HL-60 (cell line): ENCODE results near the gene KBTBD3.

Source experiments
- CTCF ChIP-seq: IDR thresholded peaks from one replicate; pipeline ENCODE4 v1.5.1; 2011; ENCODE audit warnings: low read length, control low read depth, inconsistent platforms; ENCODE audit not compliant: insufficient read depth
- GABPA ChIP-seq: IDR thresholded peaks from 2 replicates; pipeline ENCODE4 v1.6.1; 2012; ENCODE audit warnings: low read depth
- POLR2AphosphoS5 ChIP-seq: IDR thresholded peaks from 2 replicates; pipeline ENCODE4 v1.6.1; 2012; ENCODE audit warnings: low read depth
- SPI1 ChIP-seq: IDR thresholded peaks from 2 replicates; pipeline ENCODE4 v1.6.1; 2012; ENCODE audit warnings: low read depth, mild to moderate bottlenecking, borderline replicate concordance
- TF ChIP-seq, protein P1 (sequence below): IDR thresholded peaks from 2 replicates; pipeline ENCODE4 v1.6.1; 2012; ENCODE audit warnings: low read depth; ENCODE audit not compliant: insufficient replicate concordance

DNA sequence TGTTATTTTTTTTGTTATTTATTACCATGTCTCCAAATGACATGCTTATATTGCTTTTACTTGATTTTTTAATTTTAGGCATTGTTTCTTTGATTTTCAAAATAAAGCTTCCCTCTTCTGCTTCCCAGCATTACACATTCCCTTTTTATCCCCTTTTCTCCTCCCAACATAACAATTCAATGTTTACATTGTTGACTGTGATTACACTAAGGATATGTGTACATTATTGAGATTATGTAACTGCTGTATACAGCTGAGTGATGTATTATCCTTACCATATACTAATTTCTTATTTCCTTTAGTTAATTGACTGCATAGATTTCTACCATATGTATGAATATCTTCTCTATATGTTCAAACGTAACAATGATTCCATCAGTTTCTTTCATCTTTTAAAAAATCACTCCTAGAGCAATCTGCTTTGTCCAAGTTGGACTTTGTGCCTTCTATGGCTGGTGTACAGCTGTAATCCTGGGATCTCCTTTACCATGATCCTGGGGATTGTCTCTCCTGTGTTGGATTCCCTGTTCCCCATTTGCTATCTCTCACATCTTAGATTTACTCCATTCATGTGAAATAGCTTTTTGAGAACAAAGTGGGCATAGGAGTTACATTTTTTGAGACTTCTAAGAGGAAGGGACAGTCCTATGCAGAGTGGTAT, 21.9 kb upstream of the KBTBD3 start:
- TF ChIP-seq CTCF = no peak
- TF ChIP-seq SPI1 = no peak
- TF ChIP-seq, protein P1, sequence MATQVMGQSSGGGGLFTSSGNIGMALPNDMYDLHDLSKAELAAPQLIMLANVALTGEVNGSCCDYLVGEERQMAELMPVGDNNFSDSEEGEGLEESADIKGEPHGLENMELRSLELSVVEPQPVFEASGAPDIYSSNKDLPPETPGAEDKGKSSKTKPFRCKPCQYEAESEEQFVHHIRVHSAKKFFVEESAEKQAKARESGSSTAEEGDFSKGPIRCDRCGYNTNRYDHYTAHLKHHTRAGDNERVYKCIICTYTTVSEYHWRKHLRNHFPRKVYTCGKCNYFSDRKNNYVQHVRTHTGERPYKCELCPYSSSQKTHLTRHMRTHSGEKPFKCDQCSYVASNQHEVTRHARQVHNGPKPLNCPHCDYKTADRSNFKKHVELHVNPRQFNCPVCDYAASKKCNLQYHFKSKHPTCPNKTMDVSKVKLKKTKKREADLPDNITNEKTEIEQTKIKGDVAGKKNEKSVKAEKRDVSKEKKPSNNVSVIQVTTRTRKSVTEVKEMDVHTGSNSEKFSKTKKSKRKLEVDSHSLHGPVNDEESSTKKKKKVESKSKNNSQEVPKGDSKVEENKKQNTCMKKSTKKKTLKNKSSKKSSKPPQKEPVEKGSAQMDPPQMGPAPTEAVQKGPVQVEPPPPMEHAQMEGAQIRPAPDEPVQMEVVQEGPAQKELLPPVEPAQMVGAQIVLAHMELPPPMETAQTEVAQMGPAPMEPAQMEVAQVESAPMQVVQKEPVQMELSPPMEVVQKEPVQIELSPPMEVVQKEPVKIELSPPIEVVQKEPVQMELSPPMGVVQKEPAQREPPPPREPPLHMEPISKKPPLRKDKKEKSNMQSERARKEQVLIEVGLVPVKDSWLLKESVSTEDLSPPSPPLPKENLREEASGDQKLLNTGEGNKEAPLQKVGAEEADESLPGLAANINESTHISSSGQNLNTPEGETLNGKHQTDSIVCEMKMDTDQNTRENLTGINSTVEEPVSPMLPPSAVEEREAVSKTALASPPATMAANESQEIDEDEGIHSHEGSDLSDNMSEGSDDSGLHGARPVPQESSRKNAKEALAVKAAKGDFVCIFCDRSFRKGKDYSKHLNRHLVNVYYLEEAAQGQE = no peak
- TF ChIP-seq GABPA = no peak
- TF ChIP-seq POLR2AphosphoS5 = no peak
